Left ventricle myocardium inferior (tissue), 1 donor: ENCODE data around the gene CCDC106. TPM values are rescaled to one million over a fixed set of nuclear protein-coding genes. Genes with fewer than 3 reads are reported as not detected.

Experiments used
- DNase-seq: peaks from one replicate; pipeline ENCODE4 v3.0.0-alpha.2; 2020
- H3K27ac ChIP-seq: fragments of 200-600 bp; replicated peaks from 2 replicates; pipeline ENCODE4 v1.8.0; 2021
- H3K27me3 ChIP-seq: fragments of 200-600 bp; 2 replicates; pipeline ENCODE4 v1.8.0; 2021; ENCODE audit warnings: low read depth
- H3K36me3 ChIP-seq: fragments of 200-600 bp; 2 replicates; pipeline ENCODE4 v1.8.0; 2021
- H3K4me1 ChIP-seq: fragments of 200-600 bp; 2 replicates; pipeline ENCODE4 v1.8.0; 2021
- H3K4me3 ChIP-seq: fragments of 200-600 bp; 2 replicates; pipeline ENCODE4 v1.8.0; 2021; ENCODE audit warnings: mild to moderate bottlenecking, moderate library complexity
- H3K9me3 ChIP-seq: fragments of 200-600 bp; replicated peaks from 2 replicates; pipeline ENCODE4 v1.8.0; 2021
- intact Hi-C: fragments of 100-400 bp; cut with micrococcal nuclease; formaldehyde crosslinking; loops from one replicate; pipeline ENCODE4 v1.11.0; 2022
- total RNA-seq: library from RNA; stranded (reverse); fragmentation: NEBNext Ultra II Directional; extraction: Animal tissue kit (Norgen Biotek cat#: 25700); gene quantifications from one replicate; pipeline ENCODE4 v1.2.1, GENCODE V29; 2021
- TF ChIP-seq, protein P1 (sequence below): fragments of 200-600 bp; IDR thresholded peaks from 2 replicates; pipeline ENCODE4 v1.8.0; 2021; ENCODE audit warnings: antibody characterized with exemption, mild to moderate bottlenecking, borderline replicate concordance
- donor health status: DM: no; HTN: yes; CAD: no; lungs with severe emphysema.

Gene CCDC106
- total RNA-seq, 1 donor from 2014 or later: 14.6 TPM

DNA sequence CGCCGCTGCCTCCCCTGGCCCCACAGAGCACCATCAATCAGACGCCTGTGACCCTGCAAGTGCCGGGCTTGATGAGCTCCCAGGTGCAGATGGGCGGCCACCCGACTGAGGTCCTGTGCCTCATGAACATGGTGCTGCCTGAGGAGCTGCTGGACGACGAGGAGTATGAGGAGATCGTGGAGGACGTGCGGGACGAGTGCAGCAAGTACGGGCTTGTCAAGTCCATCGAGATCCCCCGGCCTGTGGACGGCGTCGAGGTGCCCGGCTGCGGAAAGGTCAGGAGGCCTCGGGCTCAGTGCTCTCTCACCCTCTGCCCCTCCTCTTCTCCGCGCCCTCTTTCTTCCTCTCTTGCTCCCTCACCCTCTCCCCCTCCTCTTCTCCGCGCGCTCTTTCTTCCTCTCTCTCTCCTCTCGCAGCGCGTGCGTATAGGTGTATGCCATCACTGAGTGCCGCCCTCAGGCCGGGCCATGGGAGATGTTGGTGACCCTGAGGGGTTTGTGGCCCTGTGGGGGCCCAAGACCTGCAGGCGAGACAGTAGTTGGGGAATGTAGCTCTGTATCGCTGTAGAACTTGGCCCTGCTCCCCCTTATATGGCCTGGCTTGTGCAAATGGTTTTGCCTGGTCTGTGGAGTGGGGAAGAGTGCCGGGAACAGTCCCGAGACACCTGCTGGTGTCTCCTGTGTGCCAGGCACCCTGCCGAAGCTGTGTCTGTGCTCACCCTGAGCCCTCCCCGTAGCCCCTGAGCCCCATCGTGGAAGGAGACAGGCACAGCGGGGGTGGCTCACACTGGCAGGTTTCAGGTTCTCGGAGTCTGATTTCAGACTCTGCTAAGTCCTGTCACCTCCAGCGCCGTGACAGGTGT is 21.6 kb downstream of the CCDC106 start:
- Histone ChIP-seq H3K9me3 (no peaks in the 10 kb centered on the region), H3K36me3 (peaks cover 71% of the 10 kb centered on the region), H3K4me3 (no peak overlapping the region), H3K27ac (no peak overlapping the region), H3K27me3 (no peaks in the 10 kb centered on the region), H3K4me1 (peaks cover 55% of the 10 kb centered on the region)
- intact Hi-C loops: no loop called here
- DNase-seq: no peak
- TF ChIP-seq, protein P1, sequence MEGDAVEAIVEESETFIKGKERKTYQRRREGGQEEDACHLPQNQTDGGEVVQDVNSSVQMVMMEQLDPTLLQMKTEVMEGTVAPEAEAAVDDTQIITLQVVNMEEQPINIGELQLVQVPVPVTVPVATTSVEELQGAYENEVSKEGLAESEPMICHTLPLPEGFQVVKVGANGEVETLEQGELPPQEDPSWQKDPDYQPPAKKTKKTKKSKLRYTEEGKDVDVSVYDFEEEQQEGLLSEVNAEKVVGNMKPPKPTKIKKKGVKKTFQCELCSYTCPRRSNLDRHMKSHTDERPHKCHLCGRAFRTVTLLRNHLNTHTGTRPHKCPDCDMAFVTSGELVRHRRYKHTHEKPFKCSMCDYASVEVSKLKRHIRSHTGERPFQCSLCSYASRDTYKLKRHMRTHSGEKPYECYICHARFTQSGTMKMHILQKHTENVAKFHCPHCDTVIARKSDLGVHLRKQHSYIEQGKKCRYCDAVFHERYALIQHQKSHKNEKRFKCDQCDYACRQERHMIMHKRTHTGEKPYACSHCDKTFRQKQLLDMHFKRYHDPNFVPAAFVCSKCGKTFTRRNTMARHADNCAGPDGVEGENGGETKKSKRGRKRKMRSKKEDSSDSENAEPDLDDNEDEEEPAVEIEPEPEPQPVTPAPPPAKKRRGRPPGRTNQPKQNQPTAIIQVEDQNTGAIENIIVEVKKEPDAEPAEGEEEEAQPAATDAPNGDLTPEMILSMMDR: no peak

DNA sequence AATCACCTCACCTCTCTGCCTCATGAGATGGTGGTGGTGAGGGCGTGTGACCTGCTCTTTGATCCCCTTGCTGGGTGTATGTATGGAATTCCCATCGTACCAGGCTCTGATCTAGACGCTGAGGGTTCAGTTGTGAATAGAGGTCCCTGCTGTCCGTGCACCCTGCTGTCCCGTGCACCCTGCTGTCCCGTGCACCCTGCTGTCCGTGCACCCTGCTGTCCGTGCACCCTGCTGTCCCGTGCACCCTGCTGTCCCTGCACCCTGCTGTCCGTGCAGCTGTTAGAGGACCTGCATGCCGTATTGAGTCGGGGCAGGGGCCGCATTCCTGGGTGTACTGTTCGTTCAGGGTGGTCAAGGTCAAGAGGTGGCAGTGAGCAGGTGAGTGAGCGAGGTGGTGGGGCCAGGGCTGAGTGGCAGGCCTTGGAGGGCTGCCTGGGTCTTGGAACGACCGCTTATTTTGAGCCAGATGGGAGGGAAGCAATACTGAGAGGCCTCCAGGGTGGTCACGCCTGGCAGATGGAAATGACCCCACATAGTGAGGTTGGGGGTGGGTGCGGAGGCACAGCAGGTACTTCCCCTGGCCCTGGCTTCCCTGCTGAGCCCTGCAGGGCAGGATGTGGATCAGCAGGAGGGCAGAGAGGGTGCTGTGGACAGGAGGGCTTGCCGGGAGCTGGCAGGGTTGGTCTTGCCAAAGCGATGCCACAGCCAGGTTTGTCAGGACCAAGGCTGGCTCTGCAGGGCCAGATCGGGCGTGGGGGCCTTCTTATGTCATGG is 22.5 kb downstream of the CCDC106 start:
- no peak overlapping the region for H3K4me3 ChIP-seq
- peaks cover 61% of the 10 kb centered on the region for H3K4me1 ChIP-seq
- intact Hi-C loops: no loop called here
- no peaks in the 10 kb centered on the region for H3K9me3 ChIP-seq
- H3K36me3 ChIP-seq: peaks cover 65% of the 10 kb centered on the region
- no peak for DNase-seq
- TF ChIP-seq, protein P1: no peak
- H3K27ac ChIP-seq: no peak overlapping the region
- no peaks in the 10 kb centered on the region for H3K27me3 ChIP-seq

DNA sequence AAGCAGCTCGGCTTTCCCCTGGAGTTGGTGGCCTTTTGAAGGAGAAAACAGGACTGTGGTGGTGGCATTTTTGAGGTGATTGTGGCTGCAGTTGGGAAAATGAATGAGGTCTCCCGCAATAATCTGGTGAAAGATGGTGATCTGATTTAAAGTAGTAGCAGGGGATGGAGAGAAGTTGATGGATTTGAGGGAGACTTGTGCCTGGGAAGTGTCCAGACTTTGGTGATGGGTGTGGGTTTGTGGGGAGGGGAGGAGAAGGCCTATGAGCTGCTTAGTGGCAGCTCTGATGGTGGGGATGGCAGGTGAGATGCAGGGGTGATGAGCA is 23.0 kb downstream of the CCDC106 start:
- Histone ChIP-seq H3K4me3 (no peak overlapping the region), H3K27ac (no peak overlapping the region), H3K36me3 (peaks cover 60% of the 10 kb centered on the region), H3K9me3 (no peaks in the 10 kb centered on the region), H3K27me3 (no peaks in the 10 kb centered on the region), H3K4me1 (peaks cover 67% of the 10 kb centered on the region)
- intact Hi-C loops: no loop called here
- TF ChIP-seq, protein P1: no peak
- DNase-seq: no peak

DNA sequence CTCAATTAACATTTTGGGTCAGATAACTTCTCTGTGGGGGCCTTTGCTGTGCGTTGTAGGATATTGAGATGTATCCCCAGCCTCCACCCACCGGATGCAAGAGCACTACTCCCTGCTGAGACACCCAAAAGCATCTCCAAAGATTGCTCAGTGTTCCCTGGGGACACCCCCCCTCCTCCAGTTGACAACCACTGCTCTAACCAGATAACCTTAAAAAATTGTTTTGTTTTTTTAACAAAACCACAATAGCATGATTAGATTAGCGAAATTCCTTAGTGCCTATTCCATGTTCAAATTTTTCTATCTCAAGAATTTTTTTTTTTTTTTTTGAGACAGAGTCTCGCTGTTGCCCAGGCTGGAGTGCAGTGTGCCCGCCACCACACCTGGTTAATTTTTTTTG is 24.4 kb downstream of the CCDC106 start:
- no peak for DNase-seq
- Histone ChIP-seq H3K9me3 (no peaks in the 10 kb centered on the region), H3K4me1 (peaks cover 72% of the 10 kb centered on the region), H3K36me3 (peaks cover 48% of the 10 kb centered on the region), H3K4me3 (no peak overlapping the region), H3K27ac (no peak overlapping the region), H3K27me3 (no peaks in the 10 kb centered on the region)
- intact Hi-C loops: no loop called here
- TF ChIP-seq, protein P1: no peak

DNA sequence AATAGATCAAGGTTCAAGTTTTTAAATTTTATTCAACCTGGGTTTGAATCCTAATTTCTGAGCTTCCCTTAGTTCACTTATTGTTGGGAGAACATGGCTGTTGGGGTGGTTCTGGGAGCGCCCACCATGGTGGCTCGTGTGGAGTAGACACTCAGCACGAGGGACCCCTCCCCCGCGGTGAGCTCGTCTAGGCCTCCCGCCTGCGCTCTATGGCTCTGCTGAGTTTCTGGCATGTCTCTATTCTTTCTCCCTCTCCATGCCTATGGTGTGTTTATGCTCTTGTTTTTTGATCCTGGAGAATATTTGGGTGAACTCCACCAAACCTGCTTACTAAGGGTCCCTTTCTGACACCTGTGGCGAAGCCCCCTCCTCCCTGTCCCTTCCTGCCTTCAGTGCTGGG is 25.5 kb downstream of the CCDC106 start:
- TF ChIP-seq, protein P1: no peak
- no peak for DNase-seq
- no peaks in the 10 kb centered on the region for H3K27me3 ChIP-seq
- intact Hi-C loops: no loop called here
- no peaks in the 10 kb centered on the region for H3K9me3 ChIP-seq
- no peak overlapping the region for H3K4me3 ChIP-seq
- H3K27ac ChIP-seq: peak overlapping the region; percentile 27
- H3K36me3 ChIP-seq: peaks cover 44% of the 10 kb centered on the region
- H3K4me1 ChIP-seq: peaks cover 74% of the 10 kb centered on the region
